Astrocyte of the cerebellum (primary cell): Measurements from ENCODE around the gene DGCR8.

Source experiments
- DNase-seq: peaks from one replicate; pipeline ENCODE4 v3.0.0-alpha.2; 2011; ENCODE audit warnings: low read depth
- H3K4me3 ChIP-seq: 2 replicates; pipeline ENCODE4 v1.5.1; 2011; ENCODE audit warnings: mild to moderate bottlenecking, low read depth, low read length, moderate library complexity
- in situ Hi-C: cut with HindIII; loops from 2 replicates; pipeline ENCODE4 v1.10.0; 2017; ENCODE audit warnings: low sequenced_read_pairs
- TF ChIP-seq, protein P1 (sequence below): IDR thresholded peaks from 2 replicates; pipeline ENCODE4 v1.5.1; 2012; ENCODE audit warnings: low read length, low read depth, moderate library complexity, mild to moderate bottlenecking; ENCODE audit errors: missing control alignments

Gene DGCR8

DNA sequence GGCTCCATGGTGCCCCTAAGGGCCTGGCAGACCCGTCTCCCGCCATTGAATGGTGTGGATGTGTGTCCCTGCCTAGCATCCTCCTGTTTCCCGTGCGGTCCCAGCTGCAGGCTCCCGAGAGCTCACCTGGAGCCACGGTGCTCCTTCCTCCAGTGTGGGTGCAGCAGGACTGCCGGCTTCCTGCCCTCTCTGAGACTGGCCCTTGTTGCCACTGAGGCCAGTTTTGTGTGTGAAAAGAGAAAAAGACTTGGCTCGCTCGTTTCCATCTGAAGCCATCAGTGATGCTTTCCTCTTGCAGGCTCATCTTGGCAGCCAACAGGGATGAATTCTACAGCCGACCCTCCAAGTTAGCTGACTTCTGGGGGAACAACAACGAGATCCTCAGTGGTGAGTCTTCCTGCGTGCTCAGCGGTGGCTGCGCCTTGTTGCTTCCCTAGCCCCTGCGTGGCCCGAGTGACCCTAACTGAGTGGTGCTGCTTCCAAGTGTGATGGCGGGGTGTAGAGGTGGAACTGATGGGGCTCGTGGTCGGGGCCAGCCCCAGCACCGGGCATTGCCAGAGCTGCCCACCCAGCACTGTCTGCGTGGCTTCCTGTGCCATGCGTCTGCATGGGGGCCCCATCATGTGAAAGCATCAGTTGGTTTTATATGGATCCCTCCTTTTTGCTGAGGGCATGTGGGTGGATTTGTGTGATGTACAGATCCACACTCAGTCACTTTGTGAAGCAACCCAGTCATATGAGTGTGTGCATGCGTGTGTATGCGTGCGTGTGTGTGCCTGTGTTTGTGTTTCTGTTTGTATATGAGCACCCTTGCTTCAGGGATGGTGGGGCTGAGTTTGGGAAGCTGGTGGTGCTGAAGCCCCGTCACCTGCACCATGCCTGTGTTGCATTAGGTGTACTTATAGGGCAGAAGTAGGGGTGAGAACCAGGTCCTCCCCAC is 36.7 kb upstream of the DGCR8 start:
- in situ Hi-C loops, result no loop called here
- TF ChIP-seq, protein P1, sequence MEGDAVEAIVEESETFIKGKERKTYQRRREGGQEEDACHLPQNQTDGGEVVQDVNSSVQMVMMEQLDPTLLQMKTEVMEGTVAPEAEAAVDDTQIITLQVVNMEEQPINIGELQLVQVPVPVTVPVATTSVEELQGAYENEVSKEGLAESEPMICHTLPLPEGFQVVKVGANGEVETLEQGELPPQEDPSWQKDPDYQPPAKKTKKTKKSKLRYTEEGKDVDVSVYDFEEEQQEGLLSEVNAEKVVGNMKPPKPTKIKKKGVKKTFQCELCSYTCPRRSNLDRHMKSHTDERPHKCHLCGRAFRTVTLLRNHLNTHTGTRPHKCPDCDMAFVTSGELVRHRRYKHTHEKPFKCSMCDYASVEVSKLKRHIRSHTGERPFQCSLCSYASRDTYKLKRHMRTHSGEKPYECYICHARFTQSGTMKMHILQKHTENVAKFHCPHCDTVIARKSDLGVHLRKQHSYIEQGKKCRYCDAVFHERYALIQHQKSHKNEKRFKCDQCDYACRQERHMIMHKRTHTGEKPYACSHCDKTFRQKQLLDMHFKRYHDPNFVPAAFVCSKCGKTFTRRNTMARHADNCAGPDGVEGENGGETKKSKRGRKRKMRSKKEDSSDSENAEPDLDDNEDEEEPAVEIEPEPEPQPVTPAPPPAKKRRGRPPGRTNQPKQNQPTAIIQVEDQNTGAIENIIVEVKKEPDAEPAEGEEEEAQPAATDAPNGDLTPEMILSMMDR, result no peak

DNA sequence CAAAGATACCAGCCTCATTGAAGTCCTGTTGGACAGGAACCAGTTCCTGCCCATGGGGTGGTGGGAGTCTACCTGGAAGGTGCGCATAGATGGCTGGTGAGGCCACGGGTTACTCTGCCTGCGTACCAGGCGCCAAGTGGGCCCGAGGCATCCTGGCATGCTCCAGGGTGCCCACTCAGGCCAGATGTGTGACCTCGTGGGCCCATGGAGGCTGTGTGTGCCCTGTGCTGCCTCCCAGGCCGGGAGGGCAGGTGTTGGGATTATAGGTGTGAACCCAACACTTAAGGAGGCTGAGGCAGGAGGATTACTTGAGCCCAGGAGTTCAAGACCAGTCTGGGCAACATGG is 36.1 kb upstream of the DGCR8 start:
- H3K4me3 ChIP-seq, result no peak overlapping the region
- TF ChIP-seq, protein P1, result no peak
- no peak for DNase-seq
- in situ Hi-C loops, result no loop called here

More for the DNA sequence above, 36.7 kb upstream of the DGCR8 start:
- no peak overlapping the region for H3K4me3 ChIP-seq
- no peak for DNase-seq

GRCh38 chr22:20044495-20045151 is 35.4 kb upstream of the DGCR8 start:
- TF ChIP-seq, protein P1, result no peak
- in situ Hi-C loops, result no loop called here
- H3K4me3 ChIP-seq, result no peak overlapping the region
- DNase-seq, result no peak

DNA sequence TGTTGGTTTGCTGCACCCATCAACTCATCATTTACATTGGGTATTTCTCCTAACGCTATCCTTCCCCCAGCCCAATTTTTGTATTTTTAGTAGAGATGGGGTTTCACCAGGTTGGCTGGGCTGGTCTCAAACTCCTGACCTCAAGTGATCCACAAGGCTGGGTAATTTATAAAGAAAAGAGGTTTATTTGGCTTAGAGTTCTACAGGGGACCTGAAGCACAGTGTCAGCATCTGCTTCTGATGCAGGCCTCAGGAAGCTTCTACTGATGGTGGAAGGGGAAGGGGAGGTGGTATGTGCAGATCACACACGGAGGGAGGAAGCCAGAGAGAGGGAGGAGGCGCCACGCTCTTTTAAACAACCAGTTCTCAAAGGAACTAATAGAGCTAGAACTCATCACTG is 33.3 kb upstream of the DGCR8 start:
- DNase-seq, result no peak
- no peak overlapping the region for H3K4me3 ChIP-seq
- TF ChIP-seq, protein P1, result no peak
- in situ Hi-C loops, result no loop called here

DNA sequence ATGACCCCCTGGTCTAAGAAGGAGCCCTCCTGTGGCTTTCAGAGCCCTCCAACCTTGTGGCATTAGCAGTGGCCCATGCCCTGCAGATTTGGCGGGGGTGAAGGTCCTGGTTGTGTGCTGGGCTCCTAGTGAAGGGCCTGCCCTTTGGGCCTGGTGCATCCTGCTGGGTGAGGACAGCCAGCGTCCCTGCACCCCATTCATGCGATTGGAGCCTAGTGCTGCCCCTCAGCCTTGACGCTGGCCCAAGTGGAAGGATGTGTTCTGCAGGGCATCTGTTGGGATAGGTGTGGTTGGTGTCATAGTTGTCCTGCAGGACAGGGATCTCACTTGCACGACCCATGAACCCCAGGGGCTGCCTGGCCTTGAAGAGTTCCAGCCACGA is 28.1 kb upstream of the DGCR8 start:
- in situ Hi-C loops, result no loop called here
- TF ChIP-seq, protein P1, result no peak
- DNase-seq, result no peak
- no peak overlapping the region for H3K4me3 ChIP-seq

DNA sequence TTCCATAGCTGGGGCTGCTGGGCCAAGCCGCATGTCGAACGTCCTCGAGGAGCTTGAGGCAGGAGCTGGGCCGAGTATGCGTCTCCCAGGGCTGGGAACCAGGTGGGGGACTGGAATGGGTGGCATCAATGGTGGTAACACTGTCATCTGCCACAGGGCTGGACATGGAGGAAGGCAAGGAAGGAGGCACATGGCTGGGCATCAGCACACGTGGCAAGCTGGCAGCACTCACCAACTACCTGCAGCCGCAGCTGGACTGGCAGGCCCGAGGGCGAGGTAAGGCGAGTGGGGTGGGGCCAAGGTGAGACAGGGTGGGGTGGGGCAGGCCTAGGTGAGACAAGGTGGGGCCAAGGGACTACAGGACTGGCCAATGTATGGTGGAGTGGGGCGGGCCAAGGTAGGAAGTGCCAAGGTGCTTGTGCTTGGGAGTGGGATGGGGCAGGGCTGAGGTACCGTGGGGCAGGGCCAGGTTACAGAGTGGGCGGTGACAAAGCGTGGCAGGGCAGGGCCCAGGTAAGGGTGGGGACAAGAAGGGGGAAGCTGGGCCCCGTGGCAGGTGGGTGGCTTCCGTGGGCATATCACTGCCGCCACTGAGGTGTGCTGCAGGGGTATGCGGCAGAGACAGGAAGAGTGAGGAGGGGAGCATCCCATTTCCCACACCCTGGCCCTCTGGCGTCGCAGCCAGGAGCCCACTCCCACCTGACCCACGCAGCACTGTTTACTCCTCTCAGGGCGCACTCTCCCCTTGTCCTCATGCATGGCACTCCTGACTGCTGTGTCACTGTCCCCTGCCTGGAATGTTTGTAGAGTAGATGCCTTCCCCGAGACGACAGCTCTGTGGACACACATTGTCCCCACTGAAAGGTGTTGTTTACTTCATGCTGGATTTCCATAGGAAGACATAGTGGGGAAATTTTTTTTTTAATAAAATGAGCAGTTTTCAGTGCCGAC is 27.5 kb upstream of the DGCR8 start:
- TF ChIP-seq, protein P1, result no peak

More for the DNA sequence above, 27.5 kb upstream of the DGCR8 start:
- in situ Hi-C loops, result no loop called here
- DNase-seq, result no peak
- no peak overlapping the region for H3K4me3 ChIP-seq
